Endothelial cell of umbilical vein (primary cell): ENCODE results near the gene ATP1A4. TPM values are rescaled to one million over a fixed set of nuclear protein-coding genes. Genes with fewer than 3 reads are reported as not detected.

ENCODE experiments used
- BruUV-seq: library from RNA; stranded (reverse); fragments of 400-500 nt; replicated peaks from 2 replicates; lab custom pipeline; 2021; lab: Mats Ljungman, UMichigan
- CTCF ChIA-PET: fragments of 300-600, 350-600 bp; sonication (Branson Sonifier 250); formaldehyde crosslinking; loops from one replicate; lab custom pipeline; 2021; ENCODE audit warnings: antibody characterized with exemption, inconsistent platforms; lab: Charles Lee
- POLR2A ChIA-PET: fragments of 300-600, 350-600 bp; sonication (Branson Sonifier 250); formaldehyde crosslinking; loops from one replicate; lab custom pipeline; 2021; ENCODE audit warnings: antibody characterized with exemption, inconsistent platforms; lab: Charles Lee
- DNase-seq: peaks from one replicate; pipeline ENCODE4 v3.0.0-alpha.2; 2011; ENCODE audit warnings: low read depth, low spot score
- FAIRE-seq: peaks from 2 replicates; lab custom pipeline; 2011; peaks lifted over from hg19 to GRCh38; lab: Jason Lieb, UNC
- H2AFZ ChIP-seq: 2 replicates; pipeline ENCODE4 v1.6.0; 2012; ENCODE audit warnings: low read depth, low read length, control low read depth, inconsistent platforms
- H3K27ac ChIP-seq: 2 replicates; pipeline ENCODE4 v1.5.1; 2011; ENCODE audit warnings: low read depth, mild to moderate bottlenecking, control low read depth, low read length, moderate library complexity; ENCODE audit not compliant: insufficient read depth
- H3K27me3 ChIP-seq, 2 experiments: 2 replicates each; pipeline versions ENCODE4 v1.6.0 to v1.6.1; 2011; ENCODE audit warnings: low read length in 2 of 2, mixed read lengths in 1 of 2; ENCODE audit not compliant: control insufficient read depth in 2 of 2, insufficient read depth in 2 of 2
- H3K36me3 ChIP-seq, 2 experiments: 2 replicates in 1 of 2; 3 replicates in 1 of 2; pipeline ENCODE4 v1.5.1; 2011; ENCODE audit warnings: low read length in 2 of 2, mild to moderate bottlenecking in 1 of 2, moderate library complexity in 1 of 2; ENCODE audit not compliant: control insufficient read depth in 2 of 2, insufficient read depth in 2 of 2; ENCODE audit errors: extremely low read depth in 1 of 2
- H3K4me1 ChIP-seq: 3 replicates; pipeline ENCODE4 v1.5.1; 2011; ENCODE audit warnings: mild to moderate bottlenecking, low read length; ENCODE audit not compliant: control insufficient read depth, insufficient read depth; ENCODE audit errors: extremely low read depth
- H3K4me2 ChIP-seq: 2 replicates; pipeline ENCODE4 v1.6.1; 2011; ENCODE audit warnings: low read length, control low read depth, mixed read lengths; ENCODE audit not compliant: insufficient read depth
- H3K4me3 ChIP-seq, 3 experiments: fragments of 200-600 bp in 1 of 3; sonication (generic), shearing (Covaris generic) in 1 of 3; replicated peaks in 1 of 3; 2 replicates each; pipeline ENCODE4 v1.5.1; 2011 to 2016; ENCODE audit warnings: control low read depth in 3 of 3, low read length in 3 of 3, mild to moderate bottlenecking in 2 of 3, inconsistent platforms in 1 of 3, low read depth in 1 of 3, moderate library complexity in 1 of 3; ENCODE audit not compliant: insufficient read depth in 1 of 3
- H3K79me2 ChIP-seq: 2 replicates; pipeline ENCODE4 v1.6.0; 2012; ENCODE audit warnings: low read length, inconsistent platforms; ENCODE audit not compliant: control insufficient read depth, insufficient read depth
- H3K9ac ChIP-seq: replicated peaks from 2 replicates; pipeline ENCODE3; 2011; ENCODE audit warnings: low read length, control low read depth; ENCODE audit not compliant: insufficient read depth; ENCODE audit errors: extremely low read depth
- H3K9me1 ChIP-seq: replicated peaks from 3 replicates; pipeline ENCODE4 v1.6.0; 2011; ENCODE audit warnings: mild to moderate bottlenecking, low read length; ENCODE audit not compliant: control insufficient read depth, insufficient read depth; ENCODE audit errors: extremely low read depth
- H3K9me3 ChIP-seq: replicated peaks from 2 replicates; pipeline ENCODE4 v1.5.1; 2012; ENCODE audit warnings: low read length, inconsistent platforms; ENCODE audit not compliant: control insufficient read depth, insufficient read depth
- H4K20me1 ChIP-seq: replicated peaks from 2 replicates; pipeline ENCODE3; 2011; ENCODE audit warnings: mild to moderate bottlenecking, low read length; ENCODE audit not compliant: control insufficient read depth, insufficient read depth; ENCODE audit errors: extremely low read depth
- CTCF ChIP-seq, 2 donors: IDR thresholded peaks; 1 replicate in 1 of 2; 2 replicates in 1 of 2; pipeline ENCODE4 v1.5.1; 2011; ENCODE audit warnings: low read length in 2 of 2, mild to moderate bottlenecking in 2 of 2, moderate library complexity in 2 of 2, control low read depth in 1 of 2, inconsistent platforms in 1 of 2, low read depth in 1 of 2; ENCODE audit not compliant: insufficient read depth in 1 of 2; ENCODE audit errors: extremely low read depth in 1 of 2
- EZH2 ChIP-seq: IDR thresholded peaks from 2 replicates; pipeline ENCODE4 v1.6.1; 2012; ENCODE audit warnings: borderline replicate concordance, low read depth, mild to moderate bottlenecking, moderate library complexity, low read length, inconsistent platforms; ENCODE audit not compliant: severe bottlenecking
- FOS ChIP-seq: IDR thresholded peaks from 2 replicates; pipeline ENCODE4 v1.6.1; 2011; ENCODE audit warnings: mild to moderate bottlenecking, low read length, moderate library complexity, borderline replicate concordance; ENCODE audit not compliant: insufficient read depth
- GATA2 ChIP-seq: IDR thresholded peaks from 2 replicates; pipeline ENCODE4 v1.7.0; 2011; ENCODE audit warnings: low read depth, mild to moderate bottlenecking, moderate library complexity, mixed read lengths, low read length; ENCODE audit not compliant: insufficient read length, insufficient read depth
- JUN ChIP-seq: IDR thresholded peaks from 2 replicates; pipeline ENCODE4 v1.6.1; 2011; ENCODE audit warnings: borderline replicate concordance, low read depth; ENCODE audit not compliant: insufficient read length, insufficient read depth
- MAX ChIP-seq: IDR thresholded peaks from 2 replicates; pipeline ENCODE4 v1.6.1; 2011; ENCODE audit not compliant: insufficient read depth, insufficient read length
- MYC ChIP-seq: IDR thresholded peaks from one replicate; pipeline ENCODE4 v1.6.1; 2011; ENCODE audit warnings: mild to moderate bottlenecking, low read depth, low read length
- POLR2A ChIP-seq: IDR thresholded peaks from 2 replicates; pipeline ENCODE4 v1.6.1; 2012; ENCODE audit warnings: low read depth, mild to moderate bottlenecking, control low read depth, low read length
- POLR2AphosphoS5 ChIP-seq: IDR thresholded peaks from 2 replicates; pipeline ENCODE4 v1.6.1; 2012; ENCODE audit warnings: low read depth, mild to moderate bottlenecking, control low read depth, low read length, moderate library complexity; ENCODE audit not compliant: insufficient read depth
- dilution Hi-C: fragments of 300-500 bp; cut with MboI; formaldehyde crosslinking; loops from one replicate; pipeline ENCODE4 v1.15.0; 2019; ENCODE audit warnings: low sequenced_read_pairs; ENCODE audit not compliant: extremely low pct_ligation_motif_present
- intact Hi-C: fragments of 100-400 bp; cut with micrococcal nuclease; formaldehyde crosslinking; loops from one replicate; pipeline ENCODE4 v1.10.0; 2022
- polyA plus RNA-seq, 4 experiments: library from polyadenylated mRNA; depleted of rRNA in 3 of 4; stranded (reverse) in 3 of 4; unstranded in 1 of 4; fragments of >200 nt; gene quantifications; 2 replicates each; pipeline versions ENCODE4 v1.2.1 to v1.2.3, GENCODE V29; 2011 to 2012; ENCODE audit warnings: missing spikeins in 1 of 4
- total RNA-seq: library from RNA; stranded (reverse); gene quantifications from 2 replicates; pipeline ENCODE4 v1.2.3, GENCODE V29; 2021

ATP1A4 gene
- total and polyA plus RNA-seq, 2 donors (not counting 3 experiments of a cell fraction or from before 2014, with no cell fraction given) = not detected

GRCh38 chr1:160121388-160121787 lies 30.0 kb upstream of the ATP1A4 start:
- peaks cover 10 to 12% of the 10 kb centered on the region in 2 experiments for H3K27me3 ChIP-seq
- POLR2A ChIA-PET = no interaction called here
- H3K9me1 ChIP-seq = no peaks in the 10 kb centered on the region
- no peak overlapping the region for H2AFZ ChIP-seq
- no peaks in the 10 kb centered on the region for H3K79me2 ChIP-seq
- no TSS peak for BruUV-seq
- no peaks in the 10 kb centered on the region for H3K9me3 ChIP-seq
- no peak overlapping the region for H3K4me3 ChIP-seq
- no peaks in the 10 kb centered on the region for H3K4me1 ChIP-seq
- no peak overlapping the region for H3K27ac ChIP-seq
- dilution Hi-C loops = no loop called here
- FAIRE-seq (no peak), DNase-seq (no peak)
- no peaks in the 10 kb centered on the region for H4K20me1 ChIP-seq
- TF ChIP-seq FOS = no peak
- TF ChIP-seq POLR2A = no peak
- no peak for TF ChIP-seq JUN
- TF ChIP-seq MAX = no peak
- no peak for TF ChIP-seq CTCF (IDR thresholded peaks at IDR 0.05; ENCODE audit: extremely low read depth in 1 of 2, insufficient read depth in 1 of 2, low read depth in 1 of 2, low read length in 2 of 2)
- no peak overlapping the region for H3K4me2 ChIP-seq
- intact Hi-C loops = no loop called here
- no peak overlapping the region for H3K9ac ChIP-seq
- CTCF ChIA-PET = no interaction called here
- H3K36me3 ChIP-seq = no peaks in the 10 kb centered on the region

GRCh38 chr1:160122978-160123495 lies 28.4 kb upstream of the ATP1A4 start:
- H3K27ac ChIP-seq = no peak overlapping the region
- FAIRE-seq (no peak), DNase-seq (no peak)
- no peak overlapping the region for H3K4me3 ChIP-seq
- H3K4me2 ChIP-seq = no peak overlapping the region
- H3K79me2 ChIP-seq = no peaks in the 10 kb centered on the region
- TF ChIP-seq MYC = no peak
- TF ChIP-seq JUN = no peak
- no peak for TF ChIP-seq MAX
- no peak for TF ChIP-seq GATA2
- TF ChIP-seq FOS = no peak
- no peak for TF ChIP-seq POLR2A
- no peak for TF ChIP-seq CTCF (IDR thresholded peaks at IDR 0.05; ENCODE audit: extremely low read depth in 1 of 2, insufficient read depth in 1 of 2, low read depth in 1 of 2, low read length in 2 of 2)
- TF ChIP-seq POLR2AphosphoS5 = no peak
- no peak for TF ChIP-seq EZH2
- BruUV-seq = no TSS peak
- H4K20me1 ChIP-seq = no peaks in the 10 kb centered on the region
- no peak overlapping the region for H3K9ac ChIP-seq
- no peaks in the 10 kb centered on the region for H3K9me3 ChIP-seq
- dilution Hi-C loops = no loop called here
- H3K36me3 ChIP-seq = no peaks in the 10 kb centered on the region
- ChIA-PET POLR2A (no interaction called here), CTCF (interaction anchor here (1.4 kb wide), 1 partner anchor 14 kb away, joined by 7 read pairs; no protein-coding TSS in a partner anchor)
- no peaks in the 10 kb centered on the region for H3K9me1 ChIP-seq
- intact Hi-C loops = no loop called here
- no peaks in the 10 kb centered on the region for H3K4me1 ChIP-seq
- no peak overlapping the region for H2AFZ ChIP-seq
- peaks cover 2% of the 10 kb centered on the region in 2 experiments for H3K27me3 ChIP-seq
